NCI-H1105 treated with DMSO at 0.1 percent for 48 hours (cell line): ENCODE measurements around the gene SOD1.
"Not testable (repeated sequence)": the region's sequence is repeated elsewhere in the genome, so short reads cannot be mapped to it uniquely, and the experiment has no call there.

Experiments
- DNase-seq: peaks from one replicate; lab custom pipeline; 2025; lab: John Stamatoyannopoulos, UW

Gene SOD1

DNA sequence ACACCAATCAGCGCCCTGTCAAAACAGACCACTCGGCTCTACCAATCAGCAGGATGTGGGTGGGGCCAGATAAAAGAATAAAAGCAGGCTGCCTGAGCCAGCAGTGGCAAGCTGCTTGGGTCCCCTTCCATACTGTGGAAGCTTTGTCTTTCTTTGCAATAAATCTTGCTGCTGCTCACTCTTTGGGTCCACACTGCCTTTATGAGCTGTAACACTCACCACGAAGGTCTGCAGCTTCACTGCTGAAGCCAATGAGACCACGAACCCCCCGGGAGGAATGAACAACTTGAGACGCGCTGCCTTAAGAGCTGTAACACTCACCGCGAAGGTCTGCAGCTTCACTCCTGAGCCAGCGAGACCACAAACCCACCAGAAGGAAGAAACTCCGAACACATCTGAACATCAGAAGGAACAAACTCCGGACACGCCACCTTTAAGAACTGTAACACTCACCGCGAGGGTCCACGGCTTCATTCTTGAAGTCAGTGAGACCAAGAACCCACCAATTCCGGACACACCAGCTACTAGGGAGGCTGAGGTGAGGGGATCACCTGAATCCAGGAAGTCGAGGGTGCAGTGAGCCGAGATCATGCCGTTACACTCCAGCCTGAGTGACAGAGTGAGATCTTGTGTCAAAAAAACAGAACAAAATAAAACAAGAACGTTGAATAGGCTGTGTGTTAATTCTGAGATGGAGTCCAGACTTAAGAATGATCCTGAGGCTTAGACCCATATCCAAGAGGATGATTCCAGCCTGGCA, 4.5 kb upstream of the SOD1 start:
- not testable (repeated sequence) for DNase-seq

- no peak for DNase-seq
Measured at GRCh38 chr21:31656199-31657095, 3.0 kb upstream of the SOD1 start.

GRCh38 chr21:31658053-31658452, 1.4 kb upstream of the SOD1 start:
- DNase-seq: no peak

- no peak for DNase-seq
Measured at GRCh38 chr21:31659286-31659535, 282 bp upstream of the SOD1 start.

DNA sequence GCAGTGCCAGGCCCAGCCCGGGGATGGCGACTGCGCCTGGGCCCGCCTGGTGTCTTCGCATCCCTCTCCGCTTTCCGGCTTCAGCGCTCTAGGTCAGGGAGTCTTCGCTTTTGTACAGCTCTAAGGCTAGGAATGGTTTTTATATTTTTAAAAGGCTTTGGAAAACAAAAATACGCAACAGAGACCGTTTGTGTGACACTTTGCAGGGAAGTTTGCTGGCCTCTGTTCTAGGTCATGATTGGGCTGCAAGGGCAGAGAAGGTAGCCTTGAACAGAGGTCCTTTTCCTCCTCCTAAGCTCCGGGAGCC, 719 bp downstream of the SOD1 start:
- DNase-seq: peak; percentile 44

DNA sequence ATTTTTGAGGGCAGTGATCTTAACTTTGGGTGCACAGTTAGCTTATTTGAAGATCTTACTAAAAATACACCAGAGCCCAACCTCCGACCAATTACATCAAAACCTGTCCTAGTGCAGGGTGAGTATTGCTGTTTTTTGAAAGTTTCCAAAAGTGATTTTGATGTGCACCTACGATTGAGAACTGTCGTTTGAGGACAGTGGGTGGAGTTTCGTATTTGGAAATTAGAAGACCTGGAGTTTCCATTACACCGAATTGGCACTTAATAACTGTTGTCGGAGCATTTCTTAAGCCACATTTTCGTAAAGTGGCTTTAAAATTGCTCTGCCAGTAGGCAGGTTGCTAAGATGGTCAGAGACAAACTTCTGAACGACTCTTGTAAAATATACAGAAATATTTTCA, 1.1 kb downstream of the SOD1 start:
- DNase-seq: no peak

DNA sequence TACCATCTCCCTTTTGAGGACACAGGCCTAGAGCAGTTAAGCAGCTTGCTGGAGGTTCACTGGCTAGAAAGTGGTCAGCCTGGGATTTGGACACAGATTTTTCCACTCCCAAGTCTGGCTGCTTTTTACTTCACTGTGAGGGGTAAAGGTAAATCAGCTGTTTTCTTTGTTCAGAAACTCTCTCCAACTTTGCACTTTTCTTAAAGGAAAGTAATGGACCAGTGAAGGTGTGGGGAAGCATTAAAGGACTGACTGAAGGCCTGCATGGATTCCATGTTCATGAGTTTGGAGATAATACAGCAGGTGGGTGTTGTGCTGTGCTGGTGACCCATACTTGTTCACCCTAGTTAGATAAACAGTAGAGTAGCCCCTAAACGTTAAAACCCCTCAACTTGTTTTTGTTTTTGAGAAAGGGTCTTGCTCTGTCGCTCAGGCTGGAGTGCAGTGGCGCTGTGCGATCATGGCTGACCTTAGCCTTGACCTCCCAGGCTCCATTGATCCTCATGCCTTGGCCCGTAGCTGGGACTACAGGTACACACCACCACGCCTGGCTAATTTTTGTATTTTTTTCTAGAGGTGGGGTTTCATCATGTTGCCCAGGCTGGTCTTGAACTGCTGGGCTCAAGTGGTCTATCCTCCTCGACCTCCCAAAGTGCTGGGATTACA, 4.2 kb downstream of the SOD1 start:
- DNase-seq: no peak

DNA sequence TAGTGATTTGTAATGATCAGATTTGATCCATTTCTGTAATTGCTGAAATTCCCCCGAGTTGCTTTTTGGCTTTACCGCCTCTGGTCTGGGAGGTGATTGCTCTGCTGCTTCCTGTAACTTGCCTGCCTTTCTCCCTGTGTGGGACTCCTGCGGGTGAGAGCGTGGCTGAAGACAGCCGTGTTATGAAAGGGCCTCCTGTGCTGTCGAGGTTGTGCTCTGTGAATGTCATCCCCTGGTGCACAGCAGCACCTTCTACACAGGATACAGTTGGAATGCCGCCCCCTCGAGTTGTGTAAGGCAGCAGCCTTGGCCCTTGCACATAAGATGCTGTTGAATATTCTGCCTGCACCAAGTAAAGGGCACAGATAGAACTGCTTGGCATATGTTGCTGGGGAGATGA, 5.9 kb downstream of the SOD1 start:
- no peak for DNase-seq

- DNase-seq: not testable (repeated sequence)
Measured at GRCh38 chr21:31665869-31666268, 6.4 kb downstream of the SOD1 start.

GRCh38 chr21:31666445-31667010, 7.0 kb downstream of the SOD1 start:
- DNase-seq: no peak

DNA sequence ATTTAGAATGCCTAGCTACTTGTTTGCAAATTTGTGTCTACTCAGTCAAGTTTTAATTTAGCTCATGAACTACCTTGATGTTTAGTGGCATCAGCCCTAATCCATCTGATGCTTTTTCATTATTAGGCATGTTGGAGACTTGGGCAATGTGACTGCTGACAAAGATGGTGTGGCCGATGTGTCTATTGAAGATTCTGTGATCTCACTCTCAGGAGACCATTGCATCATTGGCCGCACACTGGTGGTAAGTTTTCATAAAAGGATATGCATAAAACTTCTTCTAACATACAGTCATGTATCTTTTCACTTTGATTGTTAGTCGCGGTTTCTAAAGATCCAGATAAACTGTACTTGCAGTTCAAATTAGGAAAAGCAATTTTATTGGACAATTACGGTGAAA, 7.6 kb downstream of the SOD1 start:
- no peak for DNase-seq

DNA sequence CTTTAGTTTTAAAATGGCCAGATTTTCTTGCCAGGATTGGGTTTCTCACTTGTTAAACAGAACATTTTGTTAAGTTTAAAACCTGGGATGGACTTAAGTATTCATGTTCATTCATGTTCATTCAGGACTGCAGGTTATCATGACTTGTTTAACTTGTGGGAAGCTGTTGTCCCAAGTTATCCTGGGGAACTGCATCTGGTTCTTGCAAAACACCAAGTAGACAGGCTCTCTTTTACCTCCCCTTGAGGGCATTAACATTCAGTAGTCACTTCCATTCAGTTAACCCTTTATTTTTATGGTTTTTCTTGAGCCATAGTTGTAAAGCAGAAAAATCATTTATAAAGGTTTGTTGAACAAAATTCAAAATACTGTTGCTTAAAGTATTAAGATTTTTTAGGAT, 8.1 kb downstream of the SOD1 start:
- DNase-seq: no peak

DNA sequence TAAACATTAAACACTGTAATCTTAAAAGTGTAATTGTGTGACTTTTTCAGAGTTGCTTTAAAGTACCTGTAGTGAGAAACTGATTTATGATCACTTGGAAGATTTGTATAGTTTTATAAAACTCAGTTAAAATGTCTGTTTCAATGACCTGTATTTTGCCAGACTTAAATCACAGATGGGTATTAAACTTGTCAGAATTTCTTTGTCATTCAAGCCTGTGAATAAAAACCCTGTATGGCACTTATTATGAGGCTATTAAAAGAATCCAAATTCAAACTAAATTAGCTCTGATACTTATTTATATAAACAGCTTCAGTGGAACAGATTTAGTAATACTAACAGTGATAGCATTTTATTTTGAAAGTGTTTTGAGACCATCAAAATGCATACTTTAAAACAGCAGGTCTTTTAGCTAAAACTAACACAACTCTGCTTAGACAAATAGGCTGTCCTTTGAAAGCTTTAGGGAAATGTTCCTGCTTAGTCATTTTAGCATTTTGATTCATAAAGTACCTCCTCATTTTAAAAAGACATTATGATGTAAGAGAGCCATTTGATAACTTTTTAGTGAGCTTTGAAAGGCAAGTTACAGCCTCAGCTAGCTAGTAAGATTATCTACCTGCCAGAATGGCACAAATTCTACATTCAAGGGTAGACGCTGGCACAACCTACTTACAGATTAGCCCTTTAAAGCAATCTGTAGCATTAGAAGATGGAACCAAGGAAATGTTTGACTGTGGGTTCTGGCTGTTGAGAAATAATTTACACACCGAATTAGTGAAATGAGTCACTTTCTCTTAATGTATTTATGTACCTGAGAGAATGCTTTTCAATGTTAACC, 9.4 kb downstream of the SOD1 start:
- DNase-seq: no peak

DNA sequence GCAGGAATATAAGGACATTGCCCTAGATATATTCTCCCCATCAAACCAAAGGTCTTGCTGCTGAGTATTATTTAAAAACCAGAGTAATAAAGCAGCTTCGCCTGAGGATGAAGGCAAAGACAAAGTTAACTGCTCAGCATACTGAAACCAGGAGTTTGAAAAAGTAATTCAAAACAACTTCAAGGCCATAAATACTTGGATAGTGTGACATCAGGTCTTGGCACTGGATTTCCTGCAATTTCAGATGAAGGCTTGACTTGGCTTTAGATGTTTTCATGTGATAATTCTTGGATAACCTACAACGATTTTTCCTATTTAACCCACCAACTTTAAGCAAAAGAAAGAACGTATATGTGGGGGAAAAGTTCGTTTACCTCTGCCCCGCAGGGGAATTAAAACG, 10.6 kb downstream of the SOD1 start:
- no peak for DNase-seq

DNA sequence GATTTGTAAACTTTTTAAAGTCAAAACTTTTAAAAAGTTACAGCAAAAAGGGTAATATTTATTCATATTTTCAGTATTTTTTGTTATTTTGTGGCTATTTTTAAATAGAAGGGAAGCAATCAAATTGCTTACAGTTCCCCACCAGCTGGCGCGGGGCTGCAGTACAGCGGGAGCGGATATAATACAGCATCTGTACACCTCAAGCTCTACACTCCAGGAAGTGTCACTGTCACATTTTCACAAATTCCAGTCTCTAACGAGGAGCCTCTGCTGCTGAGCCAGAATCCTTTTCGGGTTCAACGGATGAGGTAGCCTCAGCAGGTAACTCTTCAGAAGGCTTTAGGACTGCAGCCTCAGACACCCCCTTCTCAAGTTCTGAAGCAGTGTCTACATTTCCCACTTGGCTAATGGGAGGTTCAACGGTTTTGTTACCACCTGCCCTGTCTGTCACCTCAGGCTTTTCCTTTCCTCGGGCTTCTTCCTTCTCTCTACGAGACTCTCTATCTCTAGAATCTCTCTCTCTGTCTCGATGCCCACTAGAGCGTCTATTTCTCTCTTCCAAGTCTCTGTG, 11.7 kb downstream of the SOD1 start:
- no peak for DNase-seq

GRCh38 chr21:31671931-31672330, 12.4 kb downstream of the SOD1 start:
- DNase-seq: no peak

GRCh38 chr21:31673321-31673912, 13.9 kb downstream of the SOD1 start:
- DNase-seq: no peak

DNA sequence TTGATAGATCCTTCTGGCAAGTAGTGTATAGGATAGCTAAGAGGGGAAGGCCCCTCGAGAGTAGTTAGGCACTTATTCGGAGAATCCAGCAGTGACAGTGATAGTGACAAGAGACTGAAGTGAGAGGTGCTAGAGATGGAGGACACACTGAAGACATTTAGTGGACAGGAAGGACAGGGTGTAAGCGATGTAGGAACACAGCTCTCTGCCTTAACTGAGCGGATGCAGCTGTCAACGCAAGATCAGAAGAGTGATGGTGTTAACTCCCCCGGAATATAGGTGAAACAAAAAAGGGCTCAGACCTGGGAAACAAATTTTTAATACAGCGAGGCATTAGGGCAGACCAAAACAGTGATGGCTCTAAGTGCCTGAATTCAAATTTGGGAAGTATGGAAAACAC, 15.8 kb downstream of the SOD1 start:
- no peak for DNase-seq

- no peak for DNase-seq
Measured at GRCh38 chr21:31675960-31676359, 16.5 kb downstream of the SOD1 start.

DNA sequence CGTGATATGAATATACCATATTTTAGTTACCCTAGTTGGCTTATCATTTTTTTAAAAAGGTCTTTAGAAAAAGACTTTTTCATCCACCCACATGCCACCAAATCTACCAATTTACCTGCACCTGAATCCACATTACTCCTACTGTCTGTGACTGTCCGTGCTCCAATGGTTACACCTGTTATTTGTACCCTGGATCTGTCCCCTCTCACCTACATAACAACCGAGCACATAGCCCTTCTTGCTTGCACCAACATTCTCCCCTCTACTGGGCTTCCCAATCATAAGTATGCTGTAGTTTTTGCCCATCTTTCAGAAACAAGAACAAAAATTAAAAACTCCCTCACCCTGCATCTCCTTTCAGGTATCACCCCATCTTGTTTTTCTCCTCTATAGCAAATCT, 17.6 kb downstream of the SOD1 start:
- DNase-seq: no peak

- no peak for DNase-seq
Measured at GRCh38 chr21:31678478-31678877, 19.0 kb downstream of the SOD1 start.
